NCI-H128 (cell line): ENCODE measurements around the gene SARDH.

ENCODE experiments used
- DNase-seq: peaks from one replicate; lab custom pipeline; 2025; ENCODE audit not compliant: unreplicated experiment; lab: John Stamatoyannopoulos, UW

The SARDH gene

DNA sequence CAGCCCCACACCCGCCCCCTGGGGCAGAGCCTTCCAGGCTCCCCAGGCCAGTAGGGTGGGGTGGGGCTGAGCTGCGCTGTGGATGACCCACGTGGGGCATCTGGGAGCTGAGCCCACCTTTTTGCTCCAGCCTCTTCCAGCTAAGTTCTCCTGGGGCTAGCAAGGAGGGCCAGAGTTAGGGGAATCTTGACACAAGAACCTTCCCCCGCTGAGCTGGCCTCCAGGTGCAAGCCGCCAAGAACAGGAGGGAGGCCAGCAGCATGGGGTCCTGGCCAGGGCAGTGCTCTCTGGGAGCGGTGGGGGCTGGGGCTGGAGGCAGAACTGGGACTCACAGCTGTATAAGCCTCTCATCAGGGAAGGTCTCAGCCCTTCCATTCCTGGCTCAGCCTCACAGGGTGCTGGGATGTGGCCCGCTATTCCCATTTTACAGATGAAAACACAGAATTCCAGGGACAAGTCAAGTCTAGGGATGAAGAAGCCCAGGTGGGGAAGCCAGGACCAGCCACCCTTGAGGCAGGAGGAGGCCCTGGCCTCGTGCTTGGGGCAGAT lies 21.5 kb downstream of the SARDH start:
- no peak for DNase-seq

DNA sequence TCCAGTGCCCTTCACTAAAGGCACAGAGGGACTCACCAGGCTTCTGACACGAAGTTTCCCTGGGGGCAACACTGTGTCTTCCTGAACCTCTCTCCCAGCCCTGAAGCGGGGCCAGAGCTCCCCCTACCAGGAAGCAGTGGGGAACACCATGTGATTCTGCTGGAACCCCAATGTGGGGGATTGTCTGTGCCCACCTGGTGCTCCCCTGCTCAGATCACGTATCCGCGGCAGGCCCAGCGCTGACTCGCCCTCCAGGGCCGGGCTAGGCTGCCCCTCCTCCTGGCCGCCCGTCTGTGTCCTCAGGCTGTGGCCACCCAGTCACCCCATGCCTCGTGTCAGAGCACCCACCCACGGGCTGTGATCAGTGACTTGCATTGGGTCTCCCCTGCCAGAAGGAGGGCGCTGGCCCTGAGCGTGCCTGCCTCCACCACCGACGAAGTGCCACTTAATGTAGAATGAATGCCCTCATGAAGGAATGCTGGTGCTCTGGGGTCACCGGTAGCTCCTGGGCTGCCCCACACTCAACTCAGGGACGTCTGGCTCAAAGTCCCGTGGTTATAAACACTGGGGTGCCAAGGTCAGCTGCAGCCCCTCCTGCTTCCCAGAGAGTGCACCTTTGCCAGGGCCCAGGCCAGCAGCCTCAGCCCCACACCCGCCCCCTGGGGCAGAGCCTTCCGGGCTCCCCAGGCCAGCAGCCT lies 22.1 kb downstream of the SARDH start:
- peak; percentile 58 for DNase-seq

DNA sequence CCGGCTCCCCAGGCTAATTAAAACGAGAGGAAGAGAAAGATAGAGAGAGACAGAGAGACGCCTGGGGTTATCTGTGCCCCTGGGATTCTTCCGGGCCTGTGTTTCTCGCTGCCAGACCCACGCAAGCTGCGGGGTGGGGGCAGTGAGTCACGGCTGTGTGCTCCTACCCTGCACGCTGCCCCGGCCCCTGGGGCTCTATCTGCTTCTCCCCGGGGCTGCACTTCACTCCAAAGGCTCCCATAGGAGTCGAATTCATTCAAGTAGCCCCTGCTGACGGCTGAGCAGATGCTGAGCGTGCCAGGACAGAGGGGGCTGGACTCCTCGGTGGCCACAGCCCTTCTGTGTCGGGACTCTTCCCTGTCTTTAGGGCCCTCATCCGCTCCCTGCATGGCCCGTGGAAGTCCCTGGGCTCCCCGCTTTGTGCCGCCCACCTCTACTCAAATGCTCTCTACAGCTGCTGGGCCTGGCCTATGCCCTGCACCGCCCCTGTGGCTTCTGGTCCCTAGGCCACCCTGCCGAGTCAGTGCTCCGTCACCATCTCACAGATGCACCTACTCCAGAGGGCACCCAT lies 22.8 kb downstream of the SARDH start:
- no peak for DNase-seq

DNA sequence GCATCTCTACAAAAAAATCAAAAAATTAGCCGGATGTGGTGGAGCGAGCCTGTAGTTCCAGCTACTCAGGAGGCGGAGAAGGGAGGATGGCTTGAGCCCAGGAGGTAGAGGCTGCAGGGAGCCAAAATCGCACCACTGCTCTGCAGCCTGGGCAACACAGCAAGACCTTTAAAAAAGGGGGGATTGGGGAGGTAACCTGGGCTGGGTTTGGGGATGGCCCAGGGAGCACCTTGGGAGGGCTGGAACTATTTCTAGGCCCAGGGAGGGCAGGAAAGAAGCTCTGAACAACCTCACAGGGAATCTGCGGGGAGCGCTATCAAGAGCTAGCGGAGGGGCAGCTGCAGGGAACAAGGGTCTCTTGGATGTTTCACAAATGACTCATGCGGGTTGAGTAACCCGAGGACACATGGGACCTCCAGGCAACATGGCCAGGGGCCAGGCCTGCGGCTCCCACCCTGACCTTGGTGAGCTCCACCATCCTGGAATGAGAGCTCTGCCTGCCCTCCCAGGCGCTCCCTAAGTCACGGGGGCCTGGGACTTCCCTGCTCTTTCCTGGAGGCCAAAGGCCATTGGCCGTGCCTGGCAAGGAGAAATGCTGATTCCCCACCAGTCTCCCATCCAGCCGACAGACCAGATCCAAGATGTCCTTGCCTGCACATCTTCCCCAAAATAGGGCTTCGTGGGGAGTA lies 23.4 kb downstream of the SARDH start:
- DNase-seq: no peak

DNA sequence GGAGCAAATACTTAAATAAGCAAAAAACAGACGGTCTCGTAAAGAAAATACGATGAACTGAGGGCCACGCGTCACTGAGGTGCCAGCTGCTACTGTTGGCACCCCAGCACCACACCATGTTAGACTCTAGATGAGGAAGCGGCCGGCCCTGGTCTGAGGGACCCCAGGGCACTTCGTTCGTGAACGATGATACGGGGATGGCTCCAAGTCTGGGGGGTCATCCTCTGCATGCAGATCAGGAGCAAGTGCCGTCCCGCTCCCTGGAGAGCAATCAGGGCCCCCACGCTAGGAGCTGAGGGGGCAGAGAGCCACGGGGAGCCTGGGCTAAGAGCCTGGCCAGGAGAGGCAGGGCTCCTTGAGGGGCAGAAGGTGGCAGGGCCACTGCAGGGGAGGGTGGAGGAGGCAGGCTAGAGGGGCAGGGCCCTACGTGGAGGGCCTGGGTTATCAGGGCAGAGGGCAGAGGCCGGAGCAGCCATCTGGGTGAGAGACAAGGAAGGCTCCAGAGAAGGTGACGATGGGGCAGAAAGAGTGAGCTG lies 24.1 kb downstream of the SARDH start:
- DNase-seq: no peak

DNA sequence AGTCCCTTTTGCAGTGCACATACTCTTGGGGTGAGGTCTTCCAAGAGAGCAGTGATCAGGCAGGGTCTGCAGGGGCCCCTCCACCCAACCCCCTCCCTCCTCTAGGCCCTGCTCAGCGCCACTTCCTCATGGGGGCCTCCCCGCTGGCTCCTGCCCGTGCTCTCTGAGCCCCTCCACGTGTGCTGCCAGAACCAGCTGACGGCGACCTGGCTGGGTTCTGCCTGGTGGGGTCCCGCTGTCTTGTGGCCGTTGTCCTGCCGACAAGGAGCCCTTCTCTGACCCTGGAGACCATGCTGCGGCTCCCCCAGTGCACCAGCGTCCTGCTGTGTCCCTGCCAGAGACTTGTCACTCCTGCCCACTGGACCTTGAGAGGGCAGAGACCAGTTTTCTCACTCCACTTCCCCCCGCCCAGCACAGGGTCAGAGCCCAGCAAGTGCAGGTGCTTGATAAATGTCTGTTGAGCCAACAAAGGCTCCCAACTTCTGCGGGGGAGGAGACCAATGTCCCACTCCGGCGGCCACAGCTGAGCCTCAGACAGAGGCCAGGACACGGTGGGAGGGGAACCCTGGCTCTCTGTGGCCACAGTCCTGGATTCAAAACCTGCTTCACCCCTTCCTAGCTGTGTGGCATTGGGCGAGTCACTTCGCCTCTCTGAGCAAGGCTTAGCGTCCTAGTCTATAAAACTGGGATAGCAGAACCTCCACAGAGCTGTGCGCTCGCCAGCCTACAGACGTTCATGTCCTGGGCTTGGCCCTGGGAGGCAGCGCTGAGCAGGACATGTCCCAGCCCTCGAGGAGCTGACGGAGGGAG lies 24.8 kb downstream of the SARDH start:
- DNase-seq: no peak

DNA sequence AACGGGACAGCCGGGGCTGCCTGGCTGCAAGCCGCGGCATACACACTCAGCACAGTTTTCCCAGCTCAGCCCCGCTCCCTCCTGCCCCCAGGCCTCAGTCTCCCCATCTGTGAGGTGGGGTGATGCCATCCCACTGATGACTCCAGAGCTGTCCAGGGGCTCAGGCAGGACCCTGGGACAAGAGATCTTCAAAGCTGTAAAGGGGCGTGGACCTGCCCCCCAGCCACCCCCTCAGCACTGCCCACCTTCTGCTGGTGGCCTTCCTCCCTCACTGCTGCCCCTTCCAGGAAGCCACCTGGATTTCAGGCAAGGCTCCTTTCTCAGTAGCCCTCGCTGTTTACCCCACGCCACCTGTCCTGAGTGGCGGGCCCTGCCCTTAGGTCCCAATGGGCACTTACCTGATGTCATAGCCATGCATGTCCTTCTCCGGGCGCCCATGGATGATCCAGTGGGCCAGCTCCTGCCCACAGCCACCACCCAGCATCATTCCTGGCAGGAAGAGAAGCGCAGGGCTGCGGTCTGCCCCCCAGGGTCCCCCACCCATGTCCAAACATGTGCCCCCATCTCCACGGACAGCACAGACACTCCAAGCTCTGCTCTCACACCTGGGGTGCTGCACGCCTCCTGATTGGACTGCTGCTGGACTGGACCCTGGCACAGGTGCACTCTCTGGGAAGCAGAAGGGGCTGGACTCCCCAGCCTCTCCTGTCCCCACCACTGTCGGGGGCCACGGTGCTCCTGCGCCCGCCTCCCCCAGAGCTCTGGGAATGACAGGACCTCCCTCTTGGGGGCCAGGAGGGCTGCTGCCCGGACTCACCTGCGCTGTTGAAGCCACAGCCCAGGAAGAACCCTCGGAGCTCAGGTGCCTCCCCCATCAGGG lies 25.7 kb downstream of the SARDH start:
- no peak for DNase-seq

DNA sequence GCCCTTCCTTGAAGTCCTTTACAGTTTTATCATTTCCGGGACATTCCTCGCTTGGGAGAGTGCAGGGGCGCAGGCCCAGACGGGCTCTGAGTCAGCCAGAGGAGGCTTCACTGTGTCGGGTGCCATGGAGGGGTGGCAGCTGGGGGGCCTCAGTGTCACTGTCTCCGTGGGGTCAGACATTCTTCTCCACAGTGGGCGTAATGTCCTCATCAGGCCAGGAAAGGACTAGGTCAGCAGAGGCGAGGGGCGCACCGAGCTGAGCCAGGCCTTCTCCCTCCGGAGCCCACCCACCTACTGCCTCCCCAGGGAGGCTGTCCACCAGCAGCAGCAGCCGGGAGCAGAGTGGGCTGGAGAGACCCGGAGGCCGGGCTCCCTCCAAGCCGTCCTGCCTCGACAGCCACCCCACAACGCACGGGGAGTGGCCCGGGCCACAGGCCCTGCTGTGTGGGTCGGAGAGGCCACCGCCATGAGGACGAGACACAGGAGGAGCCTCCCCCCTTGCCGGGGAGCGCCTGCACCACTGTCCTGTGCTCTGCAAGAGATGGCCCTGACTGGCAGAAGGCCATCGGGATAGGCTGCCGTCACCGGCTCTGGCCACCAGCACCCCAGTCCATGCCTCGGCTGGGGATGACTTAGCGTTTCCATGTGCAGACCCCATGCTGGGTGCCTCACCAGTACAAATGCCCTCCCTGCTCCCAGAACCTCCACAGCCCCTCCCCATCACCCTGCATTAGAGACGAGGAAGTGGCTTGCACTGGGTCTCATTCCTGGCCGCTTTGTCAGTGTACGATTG lies 26.5 kb downstream of the SARDH start:
- DNase-seq: no peak

DNA sequence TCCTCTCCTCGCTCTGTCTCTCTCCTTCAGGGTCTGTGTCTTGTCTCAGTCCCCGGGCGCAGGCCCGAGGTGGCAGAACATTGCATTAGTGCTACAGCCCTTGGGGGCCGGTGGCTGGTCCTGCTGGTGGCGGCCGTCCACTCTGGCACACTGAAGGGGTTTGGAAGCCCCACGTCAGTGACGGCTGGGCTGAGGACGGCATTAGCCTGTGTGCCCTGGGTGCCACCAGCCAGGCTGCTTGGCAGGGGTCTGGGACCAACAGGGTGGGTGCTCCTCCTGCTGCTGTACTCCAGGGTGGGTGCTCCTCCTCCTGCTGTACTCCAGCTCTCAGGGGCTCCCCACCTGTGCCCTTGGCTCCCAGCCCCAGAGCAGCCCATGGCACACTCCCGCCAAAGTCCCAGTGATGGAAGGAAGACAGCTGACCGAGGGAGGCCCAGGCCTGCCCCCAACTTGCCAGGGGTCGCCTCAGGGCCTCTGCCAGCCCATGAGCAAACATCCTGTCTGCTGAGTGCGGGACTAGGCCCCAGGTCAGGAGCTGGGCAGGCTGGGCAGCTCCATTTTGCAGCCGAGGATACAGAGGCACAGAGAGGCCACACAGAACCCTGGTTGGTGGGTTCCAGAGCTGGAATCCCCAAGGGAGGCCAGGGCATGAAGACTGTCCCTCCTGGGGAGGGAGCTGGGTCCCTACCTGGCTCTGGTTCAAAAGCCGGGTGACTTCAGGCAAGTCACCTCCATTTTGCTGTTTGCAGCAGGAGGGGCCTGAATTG lies 27.3 kb downstream of the SARDH start:
- DNase-seq: no peak

DNA sequence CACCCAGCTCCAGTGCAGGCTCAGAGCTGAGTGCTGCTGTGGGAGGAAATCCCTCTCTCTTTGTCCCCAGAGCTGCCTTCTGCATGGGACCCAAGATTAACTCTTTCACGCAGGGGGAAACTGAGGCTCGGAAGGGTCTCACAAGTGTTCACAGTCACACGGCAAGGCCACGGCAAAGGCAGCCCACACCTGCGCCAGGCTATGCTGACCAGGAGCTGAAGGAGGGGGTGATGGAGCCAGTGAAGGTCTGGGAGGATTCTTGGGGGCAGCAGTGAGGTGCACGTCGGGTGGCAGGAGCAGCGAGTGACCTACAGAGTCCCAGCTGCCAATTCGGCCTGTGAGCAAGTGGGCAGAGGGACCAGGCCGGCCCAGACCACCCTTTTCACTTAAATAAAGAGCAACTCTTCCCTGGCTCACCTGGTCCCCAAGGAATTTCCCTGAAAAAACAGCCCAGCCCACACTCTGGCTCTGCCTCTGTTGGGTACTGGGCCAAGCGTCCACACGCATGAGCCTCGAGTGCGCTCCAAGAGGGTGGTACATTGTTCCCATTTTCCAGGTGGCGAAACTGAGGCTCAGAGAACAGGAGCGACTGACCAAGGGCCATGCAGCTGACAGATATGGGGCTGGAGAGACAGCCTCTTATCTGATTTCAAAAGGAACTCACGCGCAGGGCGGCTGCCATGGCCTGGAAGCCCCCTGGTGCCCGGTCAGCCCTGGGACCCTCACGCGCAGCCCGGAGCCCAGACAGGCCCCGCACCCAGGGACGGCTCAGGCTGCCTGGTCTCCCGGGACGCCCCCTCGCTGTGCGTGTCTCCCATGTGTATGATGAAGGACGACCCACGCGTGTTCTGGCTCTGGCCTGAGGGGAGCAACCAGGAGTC lies 28.2 kb downstream of the SARDH start:
- no peak for DNase-seq

DNA sequence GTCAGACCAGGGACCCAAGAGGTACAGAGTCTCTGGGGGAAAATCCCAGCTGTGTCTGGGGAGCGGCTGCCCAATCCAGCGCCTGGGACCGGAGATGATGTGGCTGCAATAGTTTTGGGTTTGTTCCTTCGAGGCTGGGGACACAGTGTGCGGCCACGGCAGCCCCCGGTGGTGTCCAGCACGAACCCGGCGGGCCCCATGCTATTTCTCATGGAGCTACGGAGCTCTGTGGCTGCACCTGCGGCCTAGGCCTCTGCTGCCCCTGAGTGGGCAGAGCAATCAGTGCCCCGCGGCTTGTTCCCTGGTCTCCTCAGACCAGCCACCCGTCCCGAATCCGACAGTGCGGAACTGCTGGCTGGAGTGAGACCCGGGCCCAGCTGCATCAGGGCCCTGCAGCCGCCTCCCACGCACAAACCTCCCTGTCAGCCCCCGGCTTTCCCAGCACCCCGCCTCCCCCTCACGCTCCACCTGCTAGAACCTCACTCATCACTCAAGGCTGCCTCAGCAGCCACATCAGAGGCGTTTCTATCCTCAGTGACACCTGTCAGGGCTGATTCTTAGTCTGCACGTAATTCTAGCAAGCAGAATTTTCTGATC lies 29.0 kb downstream of the SARDH start:
- DNase-seq: peak; percentile 46

DNA sequence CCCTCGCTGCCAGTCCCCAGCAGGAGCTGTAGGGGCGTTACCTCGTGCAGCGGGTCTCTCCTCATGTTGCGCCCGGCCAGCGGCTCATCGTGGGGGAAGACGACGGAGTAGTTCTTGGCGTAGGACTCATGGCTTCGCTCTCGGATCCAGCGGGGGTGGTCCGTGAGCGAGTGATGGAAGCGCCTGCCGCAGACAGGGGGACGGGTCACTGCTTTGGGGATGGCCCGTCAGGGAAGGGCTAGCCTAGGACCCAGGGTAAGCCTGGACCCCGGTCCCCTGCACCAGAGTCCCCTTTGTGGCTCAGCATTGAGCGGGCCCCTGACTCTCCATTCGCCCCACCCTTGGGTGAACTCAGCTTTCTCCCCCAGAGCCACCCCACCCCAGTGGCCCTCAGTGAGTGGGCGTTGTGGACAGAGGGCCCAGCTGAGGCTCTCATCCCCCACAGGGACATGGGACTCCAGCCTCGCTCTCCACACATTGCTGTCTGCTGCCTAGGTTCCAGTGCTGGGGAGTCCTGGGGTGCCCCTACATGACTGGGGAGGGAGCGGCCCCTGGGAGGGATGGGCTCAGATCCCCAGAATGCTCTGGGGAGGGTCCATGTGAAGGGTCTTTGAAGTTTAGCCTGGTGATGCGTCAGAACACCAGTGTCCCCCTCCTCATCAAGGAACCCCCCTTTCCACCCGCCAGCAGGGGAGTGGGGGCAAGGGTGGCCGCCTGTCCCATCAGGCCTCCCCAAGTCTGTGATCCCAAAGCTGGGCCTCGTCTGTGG lies 29.7 kb downstream of the SARDH start:
- DNase-seq: no peak

DNA sequence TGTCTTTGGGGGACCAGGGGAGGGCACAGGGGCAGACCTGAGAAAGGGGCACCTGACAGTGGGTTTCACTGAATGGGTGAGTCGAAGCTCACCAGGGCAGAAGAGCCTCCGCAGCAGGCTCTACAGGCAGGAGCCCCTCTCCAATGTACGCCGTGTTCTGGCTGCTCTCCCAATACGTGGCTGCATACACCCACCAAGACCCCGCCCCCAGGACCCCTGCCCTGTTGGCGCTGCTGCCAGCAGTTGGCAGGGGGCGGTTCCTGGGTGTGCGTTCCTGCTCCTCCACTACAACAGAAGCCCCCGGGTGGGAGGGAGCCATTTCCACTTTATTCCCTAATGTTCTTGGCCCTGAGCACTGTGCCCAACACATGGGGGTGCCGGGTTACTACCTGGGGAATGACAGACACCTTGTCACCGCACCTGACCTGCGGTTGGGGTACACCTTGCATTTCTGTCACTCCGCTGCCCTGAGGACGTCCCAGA lies 30.3 kb downstream of the SARDH start:
- no peak for DNase-seq

DNA sequence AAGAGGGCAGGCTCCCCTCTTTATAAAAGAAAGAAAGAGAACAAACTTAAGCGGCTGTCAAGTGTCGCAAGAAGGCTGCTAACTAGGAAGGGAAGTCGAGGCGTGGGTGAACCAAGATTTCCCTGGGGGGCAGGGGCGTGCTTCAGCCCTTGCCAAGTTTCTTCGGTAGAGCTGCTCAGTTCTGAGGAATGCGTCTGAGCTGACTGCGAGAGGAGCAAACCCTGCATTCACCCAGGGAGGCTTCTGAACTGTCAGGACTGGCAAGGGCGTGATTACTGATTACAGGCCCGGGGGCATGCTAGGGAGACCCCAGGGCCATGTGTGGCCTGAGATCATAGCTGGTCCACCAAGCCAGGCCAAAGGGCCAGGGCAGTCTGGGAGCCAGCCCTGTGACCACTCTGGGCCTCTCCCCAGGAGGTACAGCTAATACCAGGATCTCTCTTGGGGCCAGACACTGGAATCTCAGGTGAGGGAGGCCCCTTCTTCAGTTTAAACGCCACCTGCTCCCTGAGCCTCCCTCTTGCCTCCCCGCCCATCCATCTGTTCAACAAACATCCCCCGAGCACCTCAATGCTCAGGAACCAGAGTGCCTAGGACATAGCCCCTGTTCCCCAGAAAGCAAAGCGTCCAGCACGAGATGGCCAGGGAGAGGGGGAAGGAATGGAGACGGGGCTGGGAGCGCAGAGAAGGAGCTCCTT lies 30.9 kb downstream of the SARDH start:
- DNase-seq: no peak

DNA sequence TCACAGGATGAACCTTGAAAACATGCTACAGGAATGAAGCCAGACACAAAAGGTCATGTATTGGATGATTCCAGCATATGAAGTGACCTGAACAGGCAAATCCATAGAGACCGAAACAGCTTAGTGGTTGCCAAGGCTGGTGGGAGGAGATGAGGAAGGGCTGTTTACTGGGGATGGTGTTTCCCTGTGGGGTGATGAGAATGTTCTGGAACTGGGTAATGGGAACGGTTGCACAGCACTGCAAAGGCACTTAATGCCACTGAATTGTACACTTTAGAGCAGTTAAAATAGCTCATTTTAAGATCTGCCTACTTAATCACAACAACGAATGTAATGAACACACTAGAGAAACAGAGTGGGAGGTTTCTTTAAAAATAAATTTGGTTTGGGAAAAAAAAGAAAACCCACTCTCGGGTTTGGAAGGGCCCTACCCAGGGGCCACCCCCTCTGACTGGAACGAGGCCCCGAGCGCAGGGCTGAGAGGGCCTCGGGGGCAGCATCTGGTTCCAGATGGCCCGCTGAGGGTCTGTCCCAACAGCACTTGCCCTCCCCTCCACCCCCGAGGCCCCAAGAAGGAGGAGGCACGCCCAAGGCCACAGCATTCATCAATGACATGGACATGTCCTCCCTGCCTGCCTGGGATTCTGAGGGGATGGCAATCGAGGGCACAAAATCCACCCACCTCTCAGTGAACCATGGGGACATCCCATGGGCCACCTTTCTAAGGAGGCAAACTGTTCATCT lies 31.7 kb downstream of the SARDH start:
- no peak for DNase-seq
